Keratinocyte (primary cell): ENCODE data around the gene DMD.

ENCODE experiments used
- EZH2 ChIP-seq: IDR thresholded peaks from one replicate; pipeline ENCODE4 v1.6.1; 2012; ENCODE audit warnings: inconsistent platforms, mild to moderate bottlenecking, low read length, moderate library complexity
- TF ChIP-seq, protein P1 (sequence below), 3 experiments: IDR thresholded peaks in 1 of 3; conservative IDR thresholded peaks in 1 of 3; optimal IDR thresholded peaks in 1 of 3; 2 replicates in 2 of 3; 3 replicates in 1 of 3; pipeline versions ENCODE3 to v1.5.1; 2011; ENCODE audit warnings: low read length in 3 of 3, mild to moderate bottlenecking in 3 of 3, moderate library complexity in 2 of 3, control low read depth in 1 of 3, inconsistent platforms in 1 of 3; ENCODE audit not compliant: insufficient read depth in 2 of 3; ENCODE audit errors: extremely low read depth in 1 of 3

DNA sequence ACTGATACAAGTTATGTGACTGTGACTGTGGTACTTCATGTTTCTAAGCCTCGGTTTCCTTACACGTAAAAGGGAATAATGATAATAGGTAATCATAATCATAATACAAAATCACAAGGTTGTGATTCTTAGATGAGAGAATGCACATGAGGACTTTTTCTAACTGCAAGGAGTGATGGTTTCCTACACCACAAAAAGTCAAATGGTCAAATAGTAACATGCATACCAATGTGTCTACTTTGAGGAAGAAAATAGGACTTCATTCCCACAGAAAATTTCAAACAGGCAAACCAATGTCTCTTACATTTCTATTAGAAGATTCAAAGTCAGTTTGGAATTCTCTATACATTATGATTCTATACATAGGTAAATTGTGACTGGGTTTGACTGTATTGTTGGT lies 1770.8 kb downstream of the DMD start:
- TF ChIP-seq, protein P1, sequence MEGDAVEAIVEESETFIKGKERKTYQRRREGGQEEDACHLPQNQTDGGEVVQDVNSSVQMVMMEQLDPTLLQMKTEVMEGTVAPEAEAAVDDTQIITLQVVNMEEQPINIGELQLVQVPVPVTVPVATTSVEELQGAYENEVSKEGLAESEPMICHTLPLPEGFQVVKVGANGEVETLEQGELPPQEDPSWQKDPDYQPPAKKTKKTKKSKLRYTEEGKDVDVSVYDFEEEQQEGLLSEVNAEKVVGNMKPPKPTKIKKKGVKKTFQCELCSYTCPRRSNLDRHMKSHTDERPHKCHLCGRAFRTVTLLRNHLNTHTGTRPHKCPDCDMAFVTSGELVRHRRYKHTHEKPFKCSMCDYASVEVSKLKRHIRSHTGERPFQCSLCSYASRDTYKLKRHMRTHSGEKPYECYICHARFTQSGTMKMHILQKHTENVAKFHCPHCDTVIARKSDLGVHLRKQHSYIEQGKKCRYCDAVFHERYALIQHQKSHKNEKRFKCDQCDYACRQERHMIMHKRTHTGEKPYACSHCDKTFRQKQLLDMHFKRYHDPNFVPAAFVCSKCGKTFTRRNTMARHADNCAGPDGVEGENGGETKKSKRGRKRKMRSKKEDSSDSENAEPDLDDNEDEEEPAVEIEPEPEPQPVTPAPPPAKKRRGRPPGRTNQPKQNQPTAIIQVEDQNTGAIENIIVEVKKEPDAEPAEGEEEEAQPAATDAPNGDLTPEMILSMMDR (optimal IDR thresholded peaks at IDR 0.05 in 1 of 3, IDR thresholded peaks at IDR 0.05 in 1 of 3, conservative IDR thresholded peaks at IDR 0.05 in 1 of 3; ENCODE audit: extremely low read depth in 1 of 3, insufficient read depth in 2 of 3, low read length in 3 of 3): no peak
- TF ChIP-seq EZH2: no peak
